Activated T-cell treated with anti-CD3 and anti-CD28 coated beads, Interleukin-2, amount 50 U/mL, for 24 hours (primary cell): ENCODE results near the gene PLTP.
"Not testable (repeated sequence)": the region's sequence is repeated elsewhere in the genome, so short reads cannot be mapped to it uniquely, and the experiment has no call there.

Experiments used
- DNase-seq: peaks from one replicate; pipeline ENCODE4 v3.0.0-alpha.2; 2020
- H3K27ac Mint-ChIP-seq: 2 replicates; pipeline ENCODE4 v1.8.0; 2020; ENCODE audit warnings: mild to moderate bottlenecking, mixed read lengths
- H3K27me3 Mint-ChIP-seq: 2 replicates; pipeline ENCODE4 v1.8.0; 2020; ENCODE audit warnings: mixed read lengths
- H3K36me3 Mint-ChIP-seq: 2 replicates; pipeline ENCODE4 v1.8.0; 2020; ENCODE audit warnings: low read depth, mixed read lengths
- H3K4me1 Mint-ChIP-seq: 2 replicates; pipeline ENCODE4 v1.8.0; 2020; ENCODE audit warnings: low read depth, mixed read lengths
- H3K4me3 Mint-ChIP-seq: 2 replicates; pipeline ENCODE4 v1.8.0; 2020; ENCODE audit warnings: mild to moderate bottlenecking, moderate library complexity, mixed read lengths
- H3K9me3 Mint-ChIP-seq: 2 replicates; pipeline ENCODE4 v1.8.0; 2020; ENCODE audit warnings: mixed read lengths

Gene PLTP

DNA sequence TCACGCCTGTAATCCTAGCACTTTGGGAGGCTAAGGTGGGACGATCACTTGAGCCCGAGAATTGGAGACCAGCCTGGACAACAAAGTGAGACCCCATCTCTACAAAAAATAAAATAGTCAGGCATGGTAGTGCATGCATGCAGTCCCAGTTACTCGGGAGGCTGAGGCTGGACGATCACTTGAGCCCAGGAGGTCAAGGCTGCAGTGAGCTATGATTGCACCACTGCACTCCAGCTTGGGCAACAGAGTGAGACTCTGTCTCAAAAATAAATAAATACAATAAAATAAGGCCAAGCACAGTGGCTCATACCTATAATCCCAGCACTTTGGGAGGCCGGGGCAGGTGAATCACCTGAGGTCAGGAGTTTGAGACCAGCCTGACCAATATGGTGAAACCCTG lies 10.6 kb downstream of the PLTP start:
- H3K9me3 Mint-ChIP-seq, H3K4me3 Mint-ChIP-seq, DNase-seq, H3K4me1 Mint-ChIP-seq, H3K27me3 Mint-ChIP-seq, H3K27ac Mint-ChIP-seq: not testable (repeated sequence)
- peaks cover 27% of the 10 kb centered on the region for H3K36me3 Mint-ChIP-seq

GRCh38 chr20:45899046-45899835 lies 12.7 kb downstream of the PLTP start:
- H3K4me1 Mint-ChIP-seq, result no peaks in the 10 kb centered on the region
- peaks cover 46% of the 10 kb centered on the region for H3K36me3 Mint-ChIP-seq
- no peaks in the 10 kb centered on the region for H3K9me3 Mint-ChIP-seq
- H3K4me3 Mint-ChIP-seq, result no peak overlapping the region
- H3K27me3 Mint-ChIP-seq, result no peaks in the 10 kb centered on the region
- DNase-seq, result no peak
- H3K27ac Mint-ChIP-seq, result no peak overlapping the region

DNA sequence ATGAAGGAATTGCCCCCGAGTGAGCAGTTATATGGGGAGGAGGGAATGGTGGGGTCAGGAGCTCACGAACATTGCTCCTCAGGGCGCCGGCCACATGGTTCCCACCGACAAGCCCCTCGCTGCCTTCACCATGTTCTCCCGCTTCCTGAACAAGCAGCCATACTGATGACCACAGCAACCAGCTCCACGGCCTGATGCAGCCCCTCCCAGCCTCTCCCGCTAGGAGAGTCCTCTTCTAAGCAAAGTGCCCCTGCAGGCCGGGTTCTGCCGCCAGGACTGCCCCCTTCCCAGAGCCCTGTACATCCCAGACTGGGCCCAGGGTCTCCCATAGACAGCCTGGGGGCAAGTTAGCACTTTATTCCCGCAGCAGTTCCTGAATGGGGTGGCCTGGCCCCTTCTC lies 13.7 kb downstream of the PLTP start:
- Mint-ChIP-seq H3K27ac (no peak overlapping the region), H3K9me3 (no peaks in the 10 kb centered on the region), H3K36me3 (peaks cover 56% of the 10 kb centered on the region), H3K27me3 (no peaks in the 10 kb centered on the region), H3K4me3 (no peak overlapping the region), H3K4me1 (peaks cover 7% of the 10 kb centered on the region)
- no peak for DNase-seq

DNA sequence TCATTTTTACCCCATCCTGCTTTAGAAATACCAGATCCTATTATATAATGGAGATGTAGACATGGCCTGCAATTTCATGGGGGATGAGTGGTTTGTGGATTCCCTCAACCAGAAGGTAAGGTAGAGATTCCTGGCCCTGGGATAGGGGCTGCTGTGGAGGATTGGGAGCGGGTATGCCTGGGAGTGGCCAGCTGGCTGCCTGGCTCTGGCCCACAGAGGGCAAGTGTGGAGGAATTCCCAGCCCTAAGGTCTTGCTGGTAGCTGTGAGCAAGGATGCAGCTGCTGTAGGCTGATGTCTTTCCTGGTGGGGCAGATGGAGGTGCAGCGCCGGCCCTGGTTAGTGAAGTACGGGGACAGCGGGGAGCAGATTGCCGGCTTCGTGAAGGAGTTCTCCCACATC lies 14.3 kb downstream of the PLTP start:
- peaks cover 62% of the 10 kb centered on the region for H3K36me3 Mint-ChIP-seq
- H3K9me3 Mint-ChIP-seq, result no peaks in the 10 kb centered on the region
- no peak overlapping the region for H3K27ac Mint-ChIP-seq
- peaks cover 13% of the 10 kb centered on the region for H3K4me1 Mint-ChIP-seq
- H3K27me3 Mint-ChIP-seq, result no peaks in the 10 kb centered on the region
- no peak for DNase-seq
- H3K4me3 Mint-ChIP-seq, result no peak overlapping the region

DNA sequence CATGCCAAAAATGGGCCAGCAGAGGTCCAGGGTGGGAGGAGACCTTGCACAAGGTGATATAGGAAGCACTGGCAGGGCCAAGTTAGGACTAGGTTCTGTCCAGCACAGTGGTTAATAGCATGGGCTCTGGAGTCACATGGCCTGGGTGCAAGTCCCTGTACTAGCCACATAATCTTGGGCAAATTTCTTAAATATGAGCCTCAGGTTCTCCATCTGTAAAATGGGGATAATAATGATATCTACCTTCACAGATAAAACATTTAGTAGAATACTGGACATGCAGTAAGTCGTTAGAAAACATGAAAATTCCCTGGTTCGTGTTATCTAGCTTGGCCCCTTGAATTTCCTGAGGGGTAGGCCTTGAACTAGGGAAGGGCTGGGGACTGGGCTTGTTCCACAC lies 14.7 kb downstream of the PLTP start:
- peaks cover 17% of the 10 kb centered on the region for H3K4me1 Mint-ChIP-seq
- H3K36me3 Mint-ChIP-seq, result peaks cover 66% of the 10 kb centered on the region
- H3K9me3 Mint-ChIP-seq, result no peaks in the 10 kb centered on the region
- H3K27ac Mint-ChIP-seq, result no peak overlapping the region
- H3K27me3 Mint-ChIP-seq, result no peaks in the 10 kb centered on the region
- DNase-seq, result no peak
- H3K4me3 Mint-ChIP-seq, result no peak overlapping the region

DNA sequence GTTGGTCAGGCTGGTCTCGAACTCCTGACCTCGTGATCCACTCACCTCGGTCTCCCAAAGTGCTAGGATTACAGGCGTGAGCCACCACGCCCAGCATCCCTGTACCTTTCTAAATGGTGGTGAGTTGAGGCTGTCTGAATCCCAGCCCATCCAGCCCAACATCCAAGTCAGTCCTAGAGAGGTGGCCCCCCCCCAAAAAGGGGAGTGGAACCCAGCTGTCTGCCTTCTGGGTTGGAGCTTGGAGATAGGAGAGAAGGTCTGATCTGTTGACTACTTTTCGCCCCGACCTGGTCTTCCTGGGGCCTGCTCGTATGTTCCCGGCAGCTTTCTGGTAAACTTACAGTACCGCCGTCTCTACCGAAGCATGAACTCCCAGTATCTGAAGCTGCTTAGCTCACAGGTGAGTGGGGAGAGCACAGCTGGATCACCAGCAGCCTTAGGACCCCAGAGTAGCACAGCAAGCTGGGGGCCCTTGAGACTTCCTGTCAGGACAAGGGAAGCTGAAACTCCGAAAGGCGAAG lies 15.3 kb downstream of the PLTP start:
- no peak for DNase-seq
- H3K27ac Mint-ChIP-seq, result no peak overlapping the region
- H3K9me3 Mint-ChIP-seq, result no peaks in the 10 kb centered on the region
- H3K4me3 Mint-ChIP-seq, result no peak overlapping the region
- H3K36me3 Mint-ChIP-seq, result peaks cover 66% of the 10 kb centered on the region
- no peaks in the 10 kb centered on the region for H3K27me3 Mint-ChIP-seq
- H3K4me1 Mint-ChIP-seq, result peaks cover 21% of the 10 kb centered on the region

GRCh38 chr20:45894797-45895196 lies 17.2 kb downstream of the PLTP start:
- Mint-ChIP-seq H3K36me3 (peaks cover 73% of the 10 kb centered on the region), H3K4me3 (no peak overlapping the region), H3K9me3 (no peaks in the 10 kb centered on the region), H3K4me1 (peaks cover 31% of the 10 kb centered on the region), H3K27me3 (no peaks in the 10 kb centered on the region), H3K27ac (no peak overlapping the region)
- no peak for DNase-seq

- H3K27ac Mint-ChIP-seq, result peak overlapping the region; percentile 24
- peaks cover 37% of the 10 kb centered on the region for H3K4me1 Mint-ChIP-seq
- peaks cover 70% of the 10 kb centered on the region for H3K36me3 Mint-ChIP-seq
- no peaks in the 10 kb centered on the region for H3K9me3 Mint-ChIP-seq
- no peak for DNase-seq
- H3K27me3 Mint-ChIP-seq, result no peaks in the 10 kb centered on the region
- no peak overlapping the region for H3K4me3 Mint-ChIP-seq
These were observed 18.1 kb downstream of the PLTP start for GRCh38 chr20:45893831-45894230.

GRCh38 chr20:45892828-45893500 lies 19.0 kb downstream of the PLTP start:
- peak overlapping the region; percentile 84 for H3K27ac Mint-ChIP-seq
- H3K27me3 Mint-ChIP-seq, result no peaks in the 10 kb centered on the region
- no peaks in the 10 kb centered on the region for H3K9me3 Mint-ChIP-seq
- H3K4me1 Mint-ChIP-seq, result peaks cover 37% of the 10 kb centered on the region
- DNase-seq, result no peak
- H3K4me3 Mint-ChIP-seq, result peak overlapping the region; percentile 87
- H3K36me3 Mint-ChIP-seq, result peaks cover 70% of the 10 kb centered on the region

GRCh38 chr20:45892049-45892825 lies 19.7 kb downstream of the PLTP start:
- peaks cover 41% of the 10 kb centered on the region for H3K4me1 Mint-ChIP-seq
- no peak for DNase-seq
- H3K27me3 Mint-ChIP-seq, result no peaks in the 10 kb centered on the region
- H3K27ac Mint-ChIP-seq, result peak overlapping the region; percentile 84
- H3K4me3 Mint-ChIP-seq, result peak overlapping the region; percentile 87
- no peaks in the 10 kb centered on the region for H3K9me3 Mint-ChIP-seq
- H3K36me3 Mint-ChIP-seq, result peaks cover 62% of the 10 kb centered on the region

GRCh38 chr20:45890985-45891983 lies 20.7 kb downstream of the PLTP start, which contains the start of the genes CTSA and NEURL2:
CTSA (plus strand) TSS chr20:45891335; CDS start chr20:45891569, 234 bp downstream.
NEURL2 (minus strand) TSS chr20:45891208; CDS start chr20:45890991, 217 bp downstream.
- H3K4me3 Mint-ChIP-seq, result peak within 1 kb of the TSS; percentile 87
- peaks cover 44% of the 10 kb centered on the region for H3K4me1 Mint-ChIP-seq
- H3K9me3 Mint-ChIP-seq, result no peaks in the 10 kb centered on the region
- peaks cover 59% of the 10 kb centered on the region for H3K36me3 Mint-ChIP-seq
- no peaks in the 10 kb centered on the region for H3K27me3 Mint-ChIP-seq
- peak; percentile 91 for DNase-seq
- peak within 1 kb of the TSS; percentile 95 for H3K27ac Mint-ChIP-seq

- Mint-ChIP-seq H3K27me3 (no peaks in the 10 kb centered on the region), H3K36me3 (peaks cover 52% of the 10 kb centered on the region), H3K4me3 (peak overlapping the region; percentile 87), H3K27ac (peak overlapping the region; percentile 95), H3K9me3 (no peaks in the 10 kb centered on the region), H3K4me1 (peaks cover 51% of the 10 kb centered on the region)
- DNase-seq, result peak; percentile 70
These were observed 21.6 kb downstream of the PLTP start for GRCh38 chr20:45890077-45890984.

DNA sequence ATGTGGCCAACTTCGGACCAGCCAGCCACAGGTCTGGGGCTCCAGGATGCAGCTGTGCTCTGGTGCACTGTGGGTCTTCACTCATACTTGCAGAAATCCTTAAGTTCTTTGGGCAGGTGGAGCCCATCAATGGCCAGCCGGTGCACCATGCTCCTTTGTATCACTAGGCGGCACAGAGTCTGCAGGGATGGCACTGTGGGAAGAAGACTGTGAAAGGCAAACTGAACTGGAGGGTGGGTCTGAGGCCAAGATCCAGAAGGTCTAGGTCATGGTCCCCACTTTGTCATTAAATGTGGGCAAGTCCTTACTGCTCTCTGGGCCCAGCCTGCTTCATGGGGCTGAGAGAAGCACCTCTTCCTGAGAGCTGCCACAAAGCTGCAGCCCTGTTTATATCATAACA lies 23.3 kb downstream of the PLTP start:
- Mint-ChIP-seq H3K27me3 (no peaks in the 10 kb centered on the region), H3K36me3 (peaks cover 47% of the 10 kb centered on the region), H3K4me1 (peaks cover 62% of the 10 kb centered on the region), H3K4me3 (no peak overlapping the region), H3K27ac (no peak overlapping the region), H3K9me3 (no peaks in the 10 kb centered on the region)
- no peak for DNase-seq
